Epithelial cell of esophagus (primary cell): ENCODE results near the gene CACNA1A.

ENCODE experiments used
- DNase-seq: peaks from one replicate; pipeline ENCODE4 v3.0.0; 2010; ENCODE audit warnings: low read depth
- H3K4me3 ChIP-seq: 2 replicates; pipeline ENCODE4 v1.5.1; 2011; ENCODE audit warnings: mild to moderate bottlenecking, low read length, control low read depth
- TF ChIP-seq, protein P1 (sequence below): IDR thresholded peaks from 2 replicates; pipeline ENCODE4 v1.5.1; 2011; ENCODE audit warnings: low read depth, mild to moderate bottlenecking, low read length, control low read depth, inconsistent platforms; ENCODE audit not compliant: insufficient read depth; ENCODE audit errors: missing control alignments

Gene CACNA1A

DNA sequence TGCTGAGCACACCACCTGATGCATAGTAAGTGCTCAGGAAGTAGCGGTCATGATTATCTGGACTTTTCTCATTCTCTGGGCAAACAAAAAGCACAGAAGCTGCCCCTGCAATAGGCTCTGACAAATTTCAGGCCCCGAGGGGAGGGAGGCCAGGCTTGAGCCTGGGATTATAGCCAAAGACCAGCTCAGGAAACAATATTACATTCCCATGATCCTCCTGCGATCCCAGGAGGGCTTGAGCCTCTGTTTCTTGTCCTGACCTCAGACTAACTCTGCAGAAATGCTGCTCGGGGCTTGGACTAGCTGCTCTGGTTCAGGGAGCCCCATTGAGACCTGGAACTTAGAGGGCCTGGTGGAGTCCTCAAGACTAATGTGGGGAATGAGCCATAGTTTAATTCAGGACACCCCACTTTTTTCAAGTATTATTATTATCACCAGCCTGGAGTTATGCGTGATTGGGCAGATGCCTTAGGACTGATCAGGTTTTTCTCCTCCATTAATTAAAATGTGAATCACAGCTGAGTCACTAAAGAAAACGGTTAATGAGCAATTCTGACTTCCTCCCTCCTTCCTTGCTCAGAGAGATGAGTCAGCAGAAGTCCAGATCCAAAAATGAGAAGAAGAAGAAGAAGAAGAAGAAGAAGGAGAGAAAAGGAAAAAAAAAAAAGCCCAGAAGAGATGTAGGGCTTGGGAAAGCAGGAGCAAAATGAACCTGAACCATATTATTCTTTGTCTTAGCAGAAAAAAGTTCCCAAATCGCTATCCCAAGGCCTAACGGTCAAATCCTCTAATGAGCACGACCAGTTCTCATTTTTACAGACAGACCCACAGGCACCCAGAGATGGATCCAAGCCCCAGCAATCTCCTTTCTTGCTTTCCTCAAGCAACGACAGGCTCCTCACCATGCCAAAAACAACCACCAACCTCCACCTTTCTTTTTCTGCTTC lies 107.2 kb downstream of the CACNA1A start:
- TF ChIP-seq, protein P1, sequence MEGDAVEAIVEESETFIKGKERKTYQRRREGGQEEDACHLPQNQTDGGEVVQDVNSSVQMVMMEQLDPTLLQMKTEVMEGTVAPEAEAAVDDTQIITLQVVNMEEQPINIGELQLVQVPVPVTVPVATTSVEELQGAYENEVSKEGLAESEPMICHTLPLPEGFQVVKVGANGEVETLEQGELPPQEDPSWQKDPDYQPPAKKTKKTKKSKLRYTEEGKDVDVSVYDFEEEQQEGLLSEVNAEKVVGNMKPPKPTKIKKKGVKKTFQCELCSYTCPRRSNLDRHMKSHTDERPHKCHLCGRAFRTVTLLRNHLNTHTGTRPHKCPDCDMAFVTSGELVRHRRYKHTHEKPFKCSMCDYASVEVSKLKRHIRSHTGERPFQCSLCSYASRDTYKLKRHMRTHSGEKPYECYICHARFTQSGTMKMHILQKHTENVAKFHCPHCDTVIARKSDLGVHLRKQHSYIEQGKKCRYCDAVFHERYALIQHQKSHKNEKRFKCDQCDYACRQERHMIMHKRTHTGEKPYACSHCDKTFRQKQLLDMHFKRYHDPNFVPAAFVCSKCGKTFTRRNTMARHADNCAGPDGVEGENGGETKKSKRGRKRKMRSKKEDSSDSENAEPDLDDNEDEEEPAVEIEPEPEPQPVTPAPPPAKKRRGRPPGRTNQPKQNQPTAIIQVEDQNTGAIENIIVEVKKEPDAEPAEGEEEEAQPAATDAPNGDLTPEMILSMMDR: no peak
- peak; percentile 87 for DNase-seq
- no peak overlapping the region for H3K4me3 ChIP-seq

DNA sequence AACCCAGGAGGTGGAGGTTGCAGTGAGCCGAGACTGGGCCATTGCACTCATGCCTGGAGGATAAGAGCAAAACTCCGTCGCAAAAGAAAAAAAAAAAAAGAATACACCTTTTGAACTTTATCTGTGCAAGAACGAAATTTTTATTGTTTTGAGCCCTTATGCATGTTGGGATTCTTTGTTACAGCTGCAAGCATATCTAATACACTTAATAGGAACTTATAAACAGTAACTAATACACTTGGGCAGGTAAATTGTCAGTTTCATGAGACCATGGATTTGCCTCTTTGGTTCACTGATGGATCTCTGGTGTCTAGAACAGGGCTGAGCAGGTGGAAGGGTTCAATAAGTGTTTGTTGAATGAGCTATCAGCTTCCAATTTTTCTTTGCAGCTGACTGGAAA lies 108.1 kb downstream of the CACNA1A start:
- DNase-seq: no peak
- TF ChIP-seq, protein P1: no peak
- H3K4me3 ChIP-seq: no peak overlapping the region

DNA sequence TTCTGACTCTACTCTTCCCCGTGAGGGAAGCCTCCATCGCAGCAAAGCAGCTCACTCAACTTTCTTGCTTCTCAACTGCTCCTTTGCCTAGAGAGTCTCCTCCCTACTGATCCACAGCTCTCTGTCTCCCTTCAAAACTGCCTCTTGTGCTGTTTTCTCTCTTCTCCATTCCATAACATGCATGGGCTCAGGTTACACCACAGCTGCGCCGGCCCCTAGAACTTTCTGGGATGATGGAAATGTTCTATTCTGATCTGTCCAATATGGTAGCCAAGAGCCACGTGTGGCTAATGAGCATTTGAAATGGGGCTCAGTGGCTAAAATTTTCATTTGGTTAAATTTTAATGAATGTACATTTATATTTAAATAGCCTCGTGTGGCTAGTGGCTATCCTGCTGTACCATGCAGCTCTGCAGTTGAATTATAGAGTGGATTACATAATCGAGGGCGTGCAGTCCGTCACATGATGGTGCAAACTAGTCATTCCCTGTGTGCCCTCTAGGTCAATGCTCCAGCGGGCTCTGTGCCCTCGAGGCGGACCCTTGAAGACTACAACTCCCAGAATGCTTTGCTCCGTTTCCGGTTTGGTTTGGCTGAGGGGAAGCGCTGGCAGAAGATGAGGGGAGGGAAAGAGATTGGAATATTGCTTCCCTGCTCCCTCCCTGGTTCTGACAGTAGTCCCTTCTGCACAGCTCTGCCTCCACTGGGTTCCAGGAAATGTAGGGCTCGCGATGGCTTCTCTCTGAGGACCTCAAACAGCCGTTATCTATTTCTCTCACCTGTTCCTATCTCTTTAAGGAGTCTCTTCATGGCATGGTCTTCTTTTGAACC lies 109.8 kb downstream of the CACNA1A start:
- no peak overlapping the region for H3K4me3 ChIP-seq
- DNase-seq: peak; percentile 40
- TF ChIP-seq, protein P1: no peak

DNA sequence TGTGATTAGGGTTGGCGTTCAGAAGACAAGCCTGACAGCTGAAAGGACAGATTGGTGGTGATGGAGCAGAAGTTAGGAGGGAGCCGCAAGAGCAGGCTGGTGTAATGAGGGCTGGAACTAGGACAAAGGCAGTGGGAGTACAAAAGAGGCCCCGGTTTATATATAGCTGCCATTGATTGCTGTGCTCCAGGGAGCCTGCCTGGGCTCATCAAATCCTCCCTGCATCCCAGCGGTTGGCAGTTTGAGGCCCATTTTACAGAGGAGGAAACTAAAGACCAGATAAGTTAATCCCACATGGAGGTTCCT lies 123.7 kb downstream of the CACNA1A start:
- TF ChIP-seq, protein P1: no peak
- DNase-seq: no peak

DNA sequence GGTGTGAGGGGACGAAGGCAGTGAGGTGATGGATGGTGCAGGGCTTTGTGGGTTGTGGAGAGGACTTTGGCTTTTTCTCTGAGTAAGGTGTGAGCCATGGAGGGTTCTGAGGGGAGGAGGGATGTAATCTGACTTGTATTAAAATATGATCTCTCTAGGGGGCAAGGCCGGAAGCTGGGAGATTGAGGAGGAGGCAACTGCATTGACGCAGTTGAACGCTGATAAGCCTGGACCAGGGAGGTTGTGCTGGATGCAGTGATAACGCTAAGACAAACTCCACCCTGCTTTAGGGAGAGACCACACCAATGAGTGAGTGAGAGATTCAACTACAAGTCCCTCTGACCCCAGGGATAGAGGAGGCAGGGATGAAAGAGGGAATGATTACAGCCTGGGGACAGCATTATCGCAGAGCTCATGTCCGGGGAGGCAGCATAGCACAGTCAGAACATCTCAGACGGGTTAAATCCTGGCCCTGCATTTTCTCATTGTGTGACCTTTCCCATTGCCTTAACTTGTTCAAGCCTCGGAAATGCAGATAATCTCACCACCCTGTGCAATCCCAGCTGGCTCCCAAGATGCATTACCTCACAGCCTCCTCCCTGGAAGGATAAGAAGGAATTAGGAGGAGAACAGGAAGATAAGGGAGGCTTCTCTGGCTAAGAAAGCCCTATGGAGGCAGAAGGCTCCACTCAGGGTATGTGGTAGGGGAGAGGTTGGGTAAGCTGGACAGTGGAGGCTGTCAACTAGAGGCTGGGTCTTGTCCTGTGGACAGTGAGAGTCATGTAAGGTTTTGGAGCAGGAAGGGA lies 124.2 kb downstream of the CACNA1A start:
- DNase-seq: no peak
- H3K4me3 ChIP-seq: no peak overlapping the region
- TF ChIP-seq, protein P1: no peak

More for the DNA sequence above, 123.7 kb downstream of the CACNA1A start:
- H3K4me3 ChIP-seq: no peak overlapping the region

DNA sequence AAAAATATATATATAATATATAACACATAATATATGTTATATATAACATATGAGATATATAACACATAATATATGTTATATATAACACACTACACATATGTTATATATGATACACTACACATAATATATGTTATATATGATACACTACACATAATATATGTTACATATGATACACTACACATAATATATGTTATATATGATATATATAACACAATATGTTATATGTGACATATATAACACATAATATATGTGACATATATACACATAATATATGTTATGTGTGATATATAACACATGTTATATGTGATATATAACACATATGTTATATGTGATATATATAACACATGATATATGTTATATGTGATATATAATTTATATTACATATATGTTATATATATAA lies 129.7 kb downstream of the CACNA1A start:
- no peak for DNase-seq
- no peak overlapping the region for H3K4me3 ChIP-seq
- TF ChIP-seq, protein P1: no peak
